HCT116 (cell line): Measurements from ENCODE around the gene GMPPB. TPM values are rescaled to one million over a fixed set of nuclear protein-coding genes. Genes with fewer than 3 reads are reported as not detected.

Source experiments
- ATAC-seq: fragments of 200-7000 bp; cut with Tn5 transposase; 2 replicates; pipeline ENCODE4 v1.9.1; 2020; ENCODE audit warnings: mild to moderate bottlenecking, moderate library complexity
- BruUV-seq: library from RNA; stranded (reverse); fragments of 400-500 nt; replicated peaks from 2 replicates; lab custom pipeline; 2021; lab: Mats Ljungman, UMichigan
- CTCF ChIA-PET: fragments of 300-600 bp; sonication (Branson Sonifier 250); formaldehyde crosslinking; loops from one replicate; lab custom pipeline; 2021; ENCODE audit warnings: antibody characterized with exemption; lab: Charles Lee
- POLR2A ChIA-PET: fragments of 300-600, 350-600 bp; sonication (Branson Sonifier 250); formaldehyde crosslinking; loops from one replicate; lab custom pipeline; 2021; ENCODE audit warnings: antibody characterized with exemption; lab: Charles Lee
- RAD21 ChIA-PET, 2 experiments: fragments of 300-600 bp; sonication (Branson Sonifier 250); formaldehyde crosslinking; loops; one replicate each; lab custom pipeline; 2023; ENCODE audit warnings: low total read pairs in 2 of 2; ENCODE audit not compliant: uncharacterized antibody in 2 of 2, unreplicated experiment in 2 of 2, low non-redundant PET in 1 of 2; lab: Charles Lee
- DNase-seq: peaks from one replicate; pipeline ENCODE4 v3.0.0-alpha.2; 2010; ENCODE audit warnings: low read depth, low spot score
- H2AFZ ChIP-seq: fragments of 200-600 bp; shearing (Covaris generic), sonication (generic); 2 replicates; pipeline ENCODE4 v1.6.1; 2017; ENCODE audit warnings: low read depth, mixed run types, mixed read lengths, antibody characterized with exemption, low read length; ENCODE audit not compliant: poor library complexity, severe bottlenecking
- H3K27ac ChIP-seq: 2 replicates; pipeline ENCODE4 v1.5.1; 2012; ENCODE audit warnings: low read depth, low read length
- H3K27me3 ChIP-seq: fragments of 200-600 bp; sonication (generic); 2 replicates; pipeline ENCODE4 v1.6.1; 2016; ENCODE audit warnings: mixed run types, low read length, mixed read lengths; ENCODE audit not compliant: insufficient read depth
- H3K36me3 ChIP-seq, 2 experiments: fragments of 200-500 bp in 1 of 2; fragments of 200-600 bp in 1 of 2; sonication (Bioruptor generic) in 1 of 2; sonication (generic) in 1 of 2; 2 replicates each; pipeline versions ENCODE4 v1.5.1 to v1.6.1; 2014 to 2016; ENCODE audit warnings: low read length in 2 of 2, inconsistent platforms in 1 of 2, mixed read lengths in 1 of 2, mixed run types in 1 of 2; ENCODE audit not compliant: insufficient read depth in 2 of 2, control insufficient read depth in 1 of 2
- H3K4me1 ChIP-seq, 2 experiments: fragments of 200-600 bp in 1 of 2; sonication (generic) in 1 of 2; 2 replicates each; pipeline versions ENCODE4 v1.5.1 to v1.6.1; 2012 to 2017; ENCODE audit warnings: low read length in 2 of 2, inconsistent platforms in 1 of 2, mild to moderate bottlenecking in 1 of 2, mixed read lengths in 1 of 2, mixed run types in 1 of 2, moderate library complexity in 1 of 2; ENCODE audit not compliant: insufficient read depth in 2 of 2, control insufficient read depth in 1 of 2
- H3K4me2 ChIP-seq: fragments of 200-600 bp; sonication (generic); 2 replicates; pipeline ENCODE4 v1.6.1; 2017; ENCODE audit warnings: mixed run types, low read length, mixed read lengths
- H3K4me3 ChIP-seq, 2 experiments: fragments of 200-600 bp in 1 of 2; sonication (generic) in 1 of 2; replicated peaks in 1 of 2; 2 replicates each; pipeline ENCODE4 v1.5.1; 2011 to 2016; ENCODE audit warnings: low read length in 2 of 2, control low read depth in 1 of 2, low read depth in 1 of 2, mild to moderate bottlenecking in 1 of 2, mixed read lengths in 1 of 2, mixed run types in 1 of 2
- H3K79me2 ChIP-seq: fragments of 200-600 bp; sonication (generic); 2 replicates; pipeline ENCODE4 v1.6.1; 2017; ENCODE audit warnings: mild to moderate bottlenecking, mixed run types, low read length, moderate library complexity, mixed read lengths; ENCODE audit not compliant: insufficient read depth
- H3K9ac ChIP-seq: fragments of 200-600 bp; sonication (generic); 2 replicates; pipeline ENCODE4 v1.6.1; 2016; ENCODE audit warnings: low read length, mixed read lengths
- H3K9me2 ChIP-seq: fragments of 200-600 bp; sonication (generic), shearing (Covaris generic); 2 replicates; pipeline ENCODE4 v1.6.1; 2017; ENCODE audit warnings: mixed run types, mild to moderate bottlenecking, moderate library complexity; ENCODE audit not compliant: insufficient read depth
- H3K9me3 ChIP-seq, 2 experiments: fragments of 200-500 bp in 1 of 2; fragments of 200-600 bp in 1 of 2; sonication (Bioruptor generic) in 1 of 2; sonication (generic) in 1 of 2; 2 replicates each; pipeline ENCODE4 v1.6.1; 2014 to 2017; ENCODE audit warnings: low read length in 2 of 2, mixed read lengths in 2 of 2, inconsistent platforms in 1 of 2, low read depth in 1 of 2, mild to moderate bottlenecking in 1 of 2, mixed run types in 1 of 2, moderate library complexity in 1 of 2; ENCODE audit not compliant: control insufficient read depth in 1 of 2, insufficient read depth in 1 of 2
- H4K20me1 ChIP-seq: fragments of 200-600 bp; sonication (generic), shearing (Covaris generic); 2 replicates; pipeline ENCODE4 v1.6.1; 2017; ENCODE audit warnings: mixed run types, mild to moderate bottlenecking, moderate library complexity; ENCODE audit not compliant: insufficient read depth
- ATF3 ChIP-seq: IDR thresholded peaks from 2 replicates; pipeline ENCODE4 v1.6.1; 2012
- CBX3 ChIP-seq: IDR thresholded peaks from 2 replicates; pipeline ENCODE4 v1.6.1; 2012; ENCODE audit warnings: low read depth
- CTCF ChIP-seq, 3 experiments: fragments of 200-600 bp in 1 of 3; sonication (generic) in 1 of 3; IDR thresholded peaks in 2 of 3; conservative IDR thresholded peaks in 1 of 3; 2 replicates each; pipeline ENCODE4 v1.5.1; 2012 to 2017; ENCODE audit warnings: low read depth in 2 of 3, low read length in 2 of 3, antibody characterized with exemption in 1 of 3, borderline replicate concordance in 1 of 3, control low read depth in 1 of 3, mild to moderate bottlenecking in 1 of 3, mixed read lengths in 1 of 3, mixed run types in 1 of 3, moderate library complexity in 1 of 3; ENCODE audit not compliant: insufficient read depth in 1 of 3
- EGR1 ChIP-seq: IDR thresholded peaks from 2 replicates; pipeline ENCODE4 v1.6.1; 2012; ENCODE audit warnings: low read depth
- EZH2 ChIP-seq: fragments of 200-600 bp; sonication (generic); IDR thresholded peaks from 2 replicates; pipeline ENCODE4 v1.6.1; 2017; ENCODE audit warnings: antibody characterized with exemption, mixed run types
- EZH2phosphoT487 ChIP-seq: fragments of 200-600 bp; IDR thresholded peaks from 2 replicates; pipeline ENCODE4 v1.6.1; 2018; ENCODE audit warnings: antibody characterized with exemption, borderline replicate concordance
- FOSL1 ChIP-seq: IDR thresholded peaks from 2 replicates; pipeline ENCODE4 v1.6.1; 2012; ENCODE audit warnings: low read depth
- JUND ChIP-seq: IDR thresholded peaks from 2 replicates; pipeline ENCODE4 v1.6.1; 2012
- POLR2A ChIP-seq: IDR thresholded peaks from 2 replicates; pipeline ENCODE4 v1.7.0; 2011; ENCODE audit warnings: borderline replicate concordance; ENCODE audit not compliant: insufficient read depth, insufficient read length; ENCODE audit errors: extremely low read depth
- POLR2AphosphoS5 ChIP-seq: IDR thresholded peaks from 2 replicates; pipeline ENCODE4 v1.6.1; 2011; ENCODE audit warnings: mild to moderate bottlenecking, low read depth, low read length, moderate library complexity
- RAD21 ChIP-seq: IDR thresholded peaks from 2 replicates; pipeline ENCODE4 v1.6.1; 2012; ENCODE audit warnings: low read depth, mild to moderate bottlenecking
- SIN3A ChIP-seq: IDR thresholded peaks from 2 replicates; pipeline ENCODE4 v1.6.1; 2012; ENCODE audit warnings: low read depth
- SP1 ChIP-seq: IDR thresholded peaks from 2 replicates; pipeline ENCODE4 v1.6.1; 2012; ENCODE audit warnings: low read depth
- SRF ChIP-seq: IDR thresholded peaks from 2 replicates; pipeline ENCODE4 v1.6.1; 2012; ENCODE audit warnings: low read depth
- TCF7L2 ChIP-seq: IDR thresholded peaks from 2 replicates; pipeline ENCODE4 v1.7.0; 2011; ENCODE audit warnings: borderline replicate concordance, inconsistent platforms; ENCODE audit not compliant: insufficient read depth, insufficient read length; ENCODE audit errors: extremely low read depth
- YY1 ChIP-seq: IDR thresholded peaks from 2 replicates; pipeline ENCODE4 v1.6.1; 2011; ENCODE audit warnings: low read length, low read depth, moderate library complexity, mild to moderate bottlenecking; ENCODE audit not compliant: insufficient replicate concordance; ENCODE audit errors: extremely low read depth
- ZNF274 ChIP-seq: fragments of 200-500 bp; sonication (Bioruptor generic); IDR thresholded peaks from 2 replicates; pipeline ENCODE4 v1.6.1; 2014; ENCODE audit warnings: mild to moderate bottlenecking, low read depth, low read length, inconsistent platforms
- intact Hi-C: fragments of 100-400 bp; cut with micrococcal nuclease; formaldehyde crosslinking; loops from 2 replicates; pipeline ENCODE4 v1.10.0; 2022
- total RNA-seq: library from RNA; stranded (reverse); gene quantifications from one replicate; pipeline ENCODE4 v1.2.1, GENCODE V29; 2021; ENCODE audit not compliant: unreplicated experiment
- TF ChIP-seq, protein P1 (sequence below): IDR thresholded peaks from 2 replicates; pipeline ENCODE4 v1.6.1; 2012
- TF ChIP-seq, protein P2 (sequence below): IDR thresholded peaks from 2 replicates; pipeline ENCODE4 v1.6.1; 2012; ENCODE audit warnings: low read depth

Gene GMPPB
- total RNA-seq, 1 experiment from 2014 or later: 24.1 TPM

DNA sequence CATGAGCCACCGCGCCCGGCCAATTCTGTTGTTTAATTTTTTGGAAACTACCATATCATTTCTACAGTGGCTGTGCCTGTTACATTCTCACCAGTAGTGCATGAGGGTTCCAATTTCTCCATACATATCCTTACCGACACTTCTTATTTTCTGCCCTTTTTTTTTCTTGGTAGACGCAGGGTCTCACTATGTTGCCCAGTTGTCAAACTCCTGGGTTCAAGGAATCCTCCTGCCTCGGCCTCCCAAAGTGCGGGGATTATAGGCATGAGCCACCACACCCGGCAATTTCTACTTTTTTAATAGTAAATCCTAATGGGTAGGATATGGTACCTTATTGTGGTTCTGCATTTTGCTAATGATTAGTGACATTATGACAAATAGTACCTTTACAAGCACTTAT is 13.9 kb downstream of the GMPPB start:
- no peaks in the 10 kb centered on the region for H3K4me1 ChIP-seq
- H3K9ac ChIP-seq: no peak overlapping the region
- H3K27me3 ChIP-seq: no peaks in the 10 kb centered on the region
- CTCF ChIA-PET: no interaction called here
- RAD21 ChIA-PET: no interaction called here
- peaks cover 0 to 4% of the 10 kb centered on the region in 2 experiments; a peak in 2 of 4 replicates for H3K36me3 ChIP-seq
- POLR2A ChIA-PET: no interaction called here
- H3K4me3 ChIP-seq: no peak overlapping the region
- no peak for ATAC-seq
- no peaks in the 10 kb centered on the region for H4K20me1 ChIP-seq
- intact Hi-C loops: no loop called here
- no peaks in the 10 kb centered on the region for H3K9me3 ChIP-seq
- no peak for DNase-seq
- no TSS peak for BruUV-seq
- no peak overlapping the region for H3K27ac ChIP-seq
- H3K4me2 ChIP-seq: no peak overlapping the region
- no peaks in the 10 kb centered on the region for H3K79me2 ChIP-seq
- no peaks in the 10 kb centered on the region for H3K9me2 ChIP-seq
- no peak overlapping the region for H2AFZ ChIP-seq
- TF ChIP-seq POLR2A: no peak
- TF ChIP-seq YY1: no peak
- no peak for TF ChIP-seq SRF
- no peak for TF ChIP-seq POLR2AphosphoS5
- TF ChIP-seq ATF3: no peak
- no peak for TF ChIP-seq RAD21
- TF ChIP-seq, protein P1, sequence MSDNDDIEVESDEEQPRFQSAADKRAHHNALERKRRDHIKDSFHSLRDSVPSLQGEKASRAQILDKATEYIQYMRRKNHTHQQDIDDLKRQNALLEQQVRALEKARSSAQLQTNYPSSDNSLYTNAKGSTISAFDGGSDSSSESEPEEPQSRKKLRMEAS: no peak
- TF ChIP-seq, protein P2, sequence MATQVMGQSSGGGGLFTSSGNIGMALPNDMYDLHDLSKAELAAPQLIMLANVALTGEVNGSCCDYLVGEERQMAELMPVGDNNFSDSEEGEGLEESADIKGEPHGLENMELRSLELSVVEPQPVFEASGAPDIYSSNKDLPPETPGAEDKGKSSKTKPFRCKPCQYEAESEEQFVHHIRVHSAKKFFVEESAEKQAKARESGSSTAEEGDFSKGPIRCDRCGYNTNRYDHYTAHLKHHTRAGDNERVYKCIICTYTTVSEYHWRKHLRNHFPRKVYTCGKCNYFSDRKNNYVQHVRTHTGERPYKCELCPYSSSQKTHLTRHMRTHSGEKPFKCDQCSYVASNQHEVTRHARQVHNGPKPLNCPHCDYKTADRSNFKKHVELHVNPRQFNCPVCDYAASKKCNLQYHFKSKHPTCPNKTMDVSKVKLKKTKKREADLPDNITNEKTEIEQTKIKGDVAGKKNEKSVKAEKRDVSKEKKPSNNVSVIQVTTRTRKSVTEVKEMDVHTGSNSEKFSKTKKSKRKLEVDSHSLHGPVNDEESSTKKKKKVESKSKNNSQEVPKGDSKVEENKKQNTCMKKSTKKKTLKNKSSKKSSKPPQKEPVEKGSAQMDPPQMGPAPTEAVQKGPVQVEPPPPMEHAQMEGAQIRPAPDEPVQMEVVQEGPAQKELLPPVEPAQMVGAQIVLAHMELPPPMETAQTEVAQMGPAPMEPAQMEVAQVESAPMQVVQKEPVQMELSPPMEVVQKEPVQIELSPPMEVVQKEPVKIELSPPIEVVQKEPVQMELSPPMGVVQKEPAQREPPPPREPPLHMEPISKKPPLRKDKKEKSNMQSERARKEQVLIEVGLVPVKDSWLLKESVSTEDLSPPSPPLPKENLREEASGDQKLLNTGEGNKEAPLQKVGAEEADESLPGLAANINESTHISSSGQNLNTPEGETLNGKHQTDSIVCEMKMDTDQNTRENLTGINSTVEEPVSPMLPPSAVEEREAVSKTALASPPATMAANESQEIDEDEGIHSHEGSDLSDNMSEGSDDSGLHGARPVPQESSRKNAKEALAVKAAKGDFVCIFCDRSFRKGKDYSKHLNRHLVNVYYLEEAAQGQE: no peak
- TF ChIP-seq SIN3A: no peak
- no peak for TF ChIP-seq EZH2phosphoT487
- TF ChIP-seq CTCF (IDR thresholded peaks at IDR 0.05 in 2 of 3, conservative IDR thresholded peaks at IDR 0.05 in 1 of 3; ENCODE audit: borderline replicate concordance in 1 of 3, insufficient read depth in 1 of 3, low read depth in 2 of 3, low read length in 2 of 3): no peak
- no peak for TF ChIP-seq TCF7L2
- no peak for TF ChIP-seq ZNF274
- no peak for TF ChIP-seq EZH2
- no peak for TF ChIP-seq SP1
- TF ChIP-seq CBX3: no peak
- TF ChIP-seq JUND: no peak
- no peak for TF ChIP-seq EGR1
- TF ChIP-seq FOSL1: no peak
